Epithelial cell of esophagus (primary cell): Measurements from ENCODE around the gene ROBO1.

ENCODE experiments used
- DNase-seq: peaks from one replicate; pipeline ENCODE4 v3.0.0; 2010; ENCODE audit warnings: low read depth
- H3K4me3 ChIP-seq: 2 replicates; pipeline ENCODE4 v1.5.1; 2011; ENCODE audit warnings: mild to moderate bottlenecking, low read length, control low read depth
- CTCF ChIP-seq: IDR thresholded peaks from 2 replicates; pipeline ENCODE4 v1.5.1; 2011; ENCODE audit warnings: low read depth, mild to moderate bottlenecking, low read length, control low read depth, inconsistent platforms; ENCODE audit not compliant: insufficient read depth; ENCODE audit errors: missing control alignments

The ROBO1 gene

GRCh38 chr3:78908236-78908635, 859.6 kb downstream of the ROBO1 start:
- DNase-seq, result no peak

GRCh38 chr3:78907367-78907766, 860.4 kb downstream of the ROBO1 start:
- no peak for TF ChIP-seq CTCF
- H3K4me3 ChIP-seq, result no peak overlapping the region
- no peak for DNase-seq

More at GRCh38 chr3:78908236-78908635, 859.6 kb downstream of the ROBO1 start:
- H3K4me3 ChIP-seq, result no peak overlapping the region
- TF ChIP-seq CTCF, result no peak

GRCh38 chr3:78906930-78907329, 860.9 kb downstream of the ROBO1 start:
- no peak for DNase-seq
- no peak for TF ChIP-seq CTCF
- H3K4me3 ChIP-seq, result no peak overlapping the region

GRCh38 chr3:78906245-78906644, 861.6 kb downstream of the ROBO1 start:
- no peak for TF ChIP-seq CTCF
- peak; percentile 49 for DNase-seq
- H3K4me3 ChIP-seq, result no peak overlapping the region

- H3K4me3 ChIP-seq, result no peak overlapping the region
- TF ChIP-seq CTCF, result no peak
- no peak for DNase-seq
These were observed 862.1 kb downstream of the ROBO1 start for GRCh38 chr3:78905700-78906099.

GRCh38 chr3:78901544-78901943, 866.3 kb downstream of the ROBO1 start:
- no peak overlapping the region for H3K4me3 ChIP-seq
- no peak for DNase-seq
- no peak for TF ChIP-seq CTCF

GRCh38 chr3:78900880-78901279, 866.9 kb downstream of the ROBO1 start:
- no peak for TF ChIP-seq CTCF
- DNase-seq, result no peak
- H3K4me3 ChIP-seq, result no peak overlapping the region
